Muscle layer of colon (tissue), 2 donors: ENCODE data around the gene ZP2.

Experiments used
- H3K27ac ChIP-seq: one replicate; pipeline ENCODE4 v1.7.0; 2013; ENCODE audit warnings: low read depth, mild to moderate bottlenecking, low read length, moderate library complexity
- H3K27me3 ChIP-seq, 2 donors: one replicate each; pipeline ENCODE4 v1.7.0; 2013; ENCODE audit warnings: low read length in 2 of 2, mild to moderate bottlenecking in 2 of 2; ENCODE audit not compliant: insufficient read depth in 2 of 2, control insufficient read depth in 1 of 2
- H3K36me3 ChIP-seq: one replicate; pipeline ENCODE4 v1.7.0; 2013; ENCODE audit warnings: mild to moderate bottlenecking, low read length; ENCODE audit not compliant: insufficient read depth
- H3K4me1 ChIP-seq: one replicate; pipeline ENCODE4 v1.7.0; 2013; ENCODE audit warnings: mild to moderate bottlenecking, low read length; ENCODE audit not compliant: insufficient read depth
- H3K4me3 ChIP-seq, 2 donors: one replicate each; pipeline ENCODE4 v1.7.0; 2013; ENCODE audit warnings: low read length in 2 of 2, low read depth in 1 of 2, mild to moderate bottlenecking in 1 of 2, moderate library complexity in 1 of 2
- H3K9ac ChIP-seq: one replicate; pipeline ENCODE4 v1.7.0; 2013; ENCODE audit warnings: low read length
- H3K9me3 ChIP-seq: one replicate; pipeline ENCODE4 v1.7.0; 2013; ENCODE audit warnings: mild to moderate bottlenecking, low read length
- donor health status: abdominal sarcoma.
- donor health status: Adenocarcinoma of cecum.

ZP2 gene

GRCh38 chr16:21169249-21169981, 42.0 kb downstream of the ZP2 start:
- no peak overlapping the region for H3K9ac ChIP-seq
- H3K36me3 ChIP-seq = peaks cover 55% of the 10 kb centered on the region
- no peak overlapping the region for H3K4me3 ChIP-seq
- H3K4me1 ChIP-seq = peaks cover 3% of the 10 kb centered on the region
- no peak overlapping the region for H3K27ac ChIP-seq
- no peaks in the 10 kb centered on the region for H3K9me3 ChIP-seq
- no peaks in the 10 kb centered on the region for H3K27me3 ChIP-seq

GRCh38 chr16:21167929-21168602, 43.3 kb downstream of the ZP2 start:
- H3K36me3 ChIP-seq = peaks cover 54% of the 10 kb centered on the region
- H3K4me1 ChIP-seq = peaks cover 17% of the 10 kb centered on the region
- H3K9ac ChIP-seq = no peak overlapping the region
- H3K9me3 ChIP-seq = no peaks in the 10 kb centered on the region
- no peak overlapping the region for H3K27ac ChIP-seq
- H3K27me3 ChIP-seq = no peaks in the 10 kb centered on the region
- no peak overlapping the region for H3K4me3 ChIP-seq

- Histone ChIP-seq H3K36me3 (peaks cover 50% of the 10 kb centered on the region), H3K9me3 (no peaks in the 10 kb centered on the region), H3K4me3 (no peak overlapping the region), H3K27ac (no peak overlapping the region), H3K27me3 (no peaks in the 10 kb centered on the region), H3K9ac (no peak overlapping the region), H3K4me1 (peaks cover 24% of the 10 kb centered on the region)
These were observed 44.0 kb downstream of the ZP2 start for GRCh38 chr16:21167360-21167759.

GRCh38 chr16:21166561-21166961, 44.8 kb downstream of the ZP2 start:
- H3K9me3 ChIP-seq = no peaks in the 10 kb centered on the region
- H3K4me1 ChIP-seq = peaks cover 29% of the 10 kb centered on the region
- no peaks in the 10 kb centered on the region for H3K27me3 ChIP-seq
- H3K9ac ChIP-seq = no peak overlapping the region
- H3K27ac ChIP-seq = no peak overlapping the region
- no peak overlapping the region for H3K4me3 ChIP-seq
- H3K36me3 ChIP-seq = peaks cover 44% of the 10 kb centered on the region

GRCh38 chr16:21164521-21165168, 46.7 kb downstream of the ZP2 start:
- no peak overlapping the region for H3K4me3 ChIP-seq
- H3K36me3 ChIP-seq = peaks cover 30% of the 10 kb centered on the region
- H3K9ac ChIP-seq = no peak overlapping the region
- H3K27ac ChIP-seq = no peak overlapping the region
- peaks cover 48% of the 10 kb centered on the region for H3K4me1 ChIP-seq
- no peaks in the 10 kb centered on the region for H3K9me3 ChIP-seq
- no peaks in the 10 kb centered on the region for H3K27me3 ChIP-seq

GRCh38 chr16:21163576-21163975, 47.8 kb downstream of the ZP2 start:
- Histone ChIP-seq H3K27ac (no peak overlapping the region), H3K4me3 (no peak overlapping the region), H3K4me1 (peaks cover 50% of the 10 kb centered on the region), H3K27me3 (no peaks in the 10 kb centered on the region), H3K36me3 (peaks cover 30% of the 10 kb centered on the region), H3K9me3 (no peaks in the 10 kb centered on the region), H3K9ac (no peak overlapping the region)

GRCh38 chr16:21162661-21163151, 48.7 kb downstream of the ZP2 start:
- Histone ChIP-seq H3K27me3 (no peaks in the 10 kb centered on the region), H3K9me3 (no peaks in the 10 kb centered on the region), H3K27ac (peak overlapping the region; percentile 59), H3K9ac (peak overlapping the region; percentile 30), H3K4me1 (peaks cover 55% of the 10 kb centered on the region), H3K36me3 (peaks cover 30% of the 10 kb centered on the region), H3K4me3 (no peak overlapping the region)

GRCh38 chr16:21161211-21161610, 50.2 kb downstream of the ZP2 start:
- H3K9ac ChIP-seq = no peak overlapping the region
- H3K36me3 ChIP-seq = peaks cover 17% of the 10 kb centered on the region
- H3K9me3 ChIP-seq = no peaks in the 10 kb centered on the region
- H3K27ac ChIP-seq = peak overlapping the region; percentile 6
- no peaks in the 10 kb centered on the region for H3K27me3 ChIP-seq
- peaks cover 65% of the 10 kb centered on the region for H3K4me1 ChIP-seq
- H3K4me3 ChIP-seq = peak overlapping the region in 1 of 2 donors; percentile 16

- peak overlapping the region; percentile 6 for H3K27ac ChIP-seq
- no peak overlapping the region for H3K4me3 ChIP-seq
- no peaks in the 10 kb centered on the region for H3K9me3 ChIP-seq
- H3K27me3 ChIP-seq = no peaks in the 10 kb centered on the region
- H3K4me1 ChIP-seq = peaks cover 65% of the 10 kb centered on the region
- peaks cover 17% of the 10 kb centered on the region for H3K36me3 ChIP-seq
- no peak overlapping the region for H3K9ac ChIP-seq
These were observed 51.1 kb downstream of the ZP2 start for GRCh38 chr16:21160276-21160675.

- peak overlapping the region; percentile 90 for H3K9ac ChIP-seq
- H3K4me1 ChIP-seq = peaks cover 62% of the 10 kb centered on the region
- H3K9me3 ChIP-seq = no peaks in the 10 kb centered on the region
- no peaks in the 10 kb centered on the region for H3K27me3 ChIP-seq
- H3K4me3 ChIP-seq = peak overlapping the region; percentile 90 to 91
- H3K36me3 ChIP-seq = peaks cover 14% of the 10 kb centered on the region
- peak overlapping the region; percentile 88 for H3K27ac ChIP-seq
These were observed 52.0 kb downstream of the ZP2 start for GRCh38 chr16:21159281-21159951.
